GM21825 (cell line): ENCODE results near the gene DAPK1.

Source experiments
- ATAC-seq: cut with Tn5 transposase; IDR thresholded peaks from one replicate; pipeline ENCODE4 v1.9.1; 2021; ENCODE audit warnings: mild to moderate bottlenecking, moderate library complexity; ENCODE audit not compliant: unreplicated experiment

Gene DAPK1

GRCh38 chr9:87706066-87706739 is 208.5 kb downstream of the DAPK1 start:
- no peak for ATAC-seq

- no peak for ATAC-seq
Measured at GRCh38 chr9:87707805-87708506, 210.3 kb downstream of the DAPK1 start.

DNA sequence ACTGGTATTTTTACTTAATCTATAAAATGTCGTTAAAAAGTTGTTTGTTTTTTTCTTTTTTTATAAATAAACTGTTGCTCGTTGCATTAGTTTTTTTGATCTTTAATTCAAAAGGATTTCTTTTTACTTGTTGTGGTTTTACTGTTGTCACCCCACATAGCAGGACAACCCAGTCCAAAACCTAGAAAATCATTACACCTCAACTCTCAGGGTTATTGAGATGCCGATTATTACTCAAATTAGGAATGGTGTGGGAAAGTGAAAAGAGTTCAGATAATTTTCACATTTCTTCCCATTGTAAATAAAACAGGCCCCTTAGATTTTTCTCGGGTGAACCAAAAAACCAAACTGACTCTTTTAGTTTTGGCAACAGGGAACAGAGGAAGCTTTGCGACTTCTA is 210.9 kb downstream of the DAPK1 start:
- ATAC-seq = no peak

GRCh38 chr9:87708986-87709728 is 211.5 kb downstream of the DAPK1 start:
- ATAC-seq = no peak

DNA sequence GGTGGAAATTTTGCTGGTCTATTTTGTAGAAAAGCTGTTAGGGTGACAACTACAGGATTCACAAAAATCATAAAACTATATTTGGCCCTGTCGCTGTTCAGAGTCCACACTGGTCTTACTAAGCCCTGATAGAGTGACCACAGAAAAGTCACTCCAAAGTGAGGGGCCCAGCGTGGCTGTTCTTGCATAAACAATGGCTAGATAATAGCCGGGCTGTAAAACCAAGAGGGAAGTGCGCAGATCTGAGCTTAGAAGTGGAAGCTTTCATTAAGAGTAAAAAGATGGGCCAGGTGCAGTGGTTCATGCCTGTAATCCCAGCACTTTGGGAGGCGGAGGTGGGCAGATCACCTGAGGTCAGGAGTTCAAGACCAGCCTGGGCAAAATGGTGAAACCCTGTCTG is 212.8 kb downstream of the DAPK1 start:
- ATAC-seq = no peak

- no peak for ATAC-seq
Measured at GRCh38 chr9:87711857-87712800, 214.5 kb downstream of the DAPK1 start.

DNA sequence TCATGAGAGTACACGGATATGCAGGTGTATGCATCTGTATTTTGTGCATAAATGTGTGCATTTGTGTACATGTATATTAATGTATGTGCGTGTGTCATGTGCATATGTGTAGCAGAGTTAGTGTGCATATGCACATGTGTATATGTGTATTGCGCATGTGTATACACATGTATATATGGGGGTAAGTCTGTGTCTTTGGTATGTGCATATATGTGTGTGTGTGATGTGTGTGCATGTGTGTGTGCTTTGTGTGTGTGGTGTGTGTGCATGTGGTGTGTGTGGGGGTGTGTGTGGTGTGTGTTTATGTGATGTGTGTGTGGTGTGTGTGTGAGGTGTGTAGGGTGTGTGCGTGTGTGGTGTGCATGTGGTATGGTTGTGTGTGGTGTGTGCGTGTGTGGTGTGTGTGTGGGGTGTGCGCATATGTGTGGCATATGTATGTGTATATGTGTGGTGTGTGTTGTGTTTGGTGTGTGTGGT is 215.2 kb downstream of the DAPK1 start:
- no peak for ATAC-seq

DNA sequence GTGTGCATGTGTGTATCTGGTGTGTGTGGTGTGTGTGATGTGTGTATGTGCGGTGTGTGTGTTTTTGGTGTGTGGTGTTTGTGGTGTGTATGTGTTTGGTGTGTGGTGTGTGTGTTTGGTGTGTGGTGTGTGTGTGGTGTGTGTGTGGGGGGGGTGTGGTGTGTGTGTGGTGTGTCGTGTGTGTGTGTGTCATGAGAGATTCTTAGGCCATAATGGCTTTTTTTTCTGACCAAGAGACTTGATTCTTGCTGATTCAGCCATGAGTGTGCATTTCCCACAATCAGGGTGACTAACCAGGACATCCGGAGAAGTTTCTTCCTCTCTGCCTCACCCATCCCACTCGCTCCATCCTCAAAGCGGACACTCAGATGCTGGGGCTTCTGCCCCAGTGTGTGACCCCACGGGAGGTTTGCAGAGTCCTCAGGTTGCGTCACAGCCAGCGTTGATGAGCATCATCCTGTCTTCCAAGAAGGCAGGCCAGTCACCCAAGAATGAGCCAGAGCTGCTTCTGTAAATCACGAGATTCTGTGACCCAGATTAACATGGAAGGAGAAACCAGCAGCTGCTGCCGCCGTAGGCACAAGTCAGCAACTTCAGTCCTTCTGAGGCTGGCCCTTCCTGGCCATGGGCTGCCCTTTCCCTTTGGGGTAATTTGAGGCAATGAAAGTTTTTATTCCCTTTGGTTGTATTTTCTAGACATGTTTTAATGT is 215.8 kb downstream of the DAPK1 start:
- ATAC-seq = no peak

- ATAC-seq = no peak
Measured at GRCh38 chr9:87713988-87714330, 216.3 kb downstream of the DAPK1 start.

DNA sequence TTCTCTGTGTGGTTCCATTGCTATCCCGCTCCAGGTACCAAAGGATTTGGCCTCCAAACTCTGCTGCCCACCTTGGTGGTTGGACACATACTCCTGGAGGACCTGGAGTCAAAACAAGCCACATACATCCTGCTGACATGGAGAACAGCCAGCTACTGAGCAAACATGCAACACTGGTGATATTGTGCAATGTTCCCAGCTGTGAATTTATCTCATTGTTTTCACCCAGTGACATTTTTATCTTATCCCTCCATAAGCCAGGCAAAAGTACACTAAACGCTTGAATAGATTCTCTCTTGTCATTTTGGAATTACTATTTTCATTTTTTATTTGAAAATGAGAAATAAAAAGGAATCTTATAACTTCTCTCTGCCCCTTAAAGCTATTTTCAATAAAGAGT is 217.2 kb downstream of the DAPK1 start:
- ATAC-seq = no peak

DNA sequence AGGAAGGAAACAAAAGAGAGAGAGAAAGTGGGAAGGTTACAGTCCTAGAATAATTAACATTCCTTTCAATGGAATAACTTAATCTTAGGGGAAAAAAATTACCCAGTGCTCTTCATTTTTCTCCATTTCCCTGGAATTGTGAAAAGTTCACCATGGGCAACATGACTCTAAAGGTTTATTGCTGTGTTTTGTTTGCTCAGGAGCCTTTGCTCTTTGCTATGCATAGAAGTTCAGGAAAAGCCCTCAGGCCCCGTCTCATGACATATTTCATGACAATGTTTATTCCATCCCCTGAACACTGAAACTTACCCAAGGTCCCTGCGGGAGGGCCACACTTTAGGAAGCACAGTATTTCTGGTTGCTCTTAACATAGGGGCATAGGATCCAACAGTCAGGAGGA is 218.5 kb downstream of the DAPK1 start:
- ATAC-seq = no peak

GRCh38 chr9:87717456-87717855 is 219.8 kb downstream of the DAPK1 start:
- no peak for ATAC-seq

- ATAC-seq = no peak
Measured at GRCh38 chr9:87718231-87718630, 220.6 kb downstream of the DAPK1 start.

DNA sequence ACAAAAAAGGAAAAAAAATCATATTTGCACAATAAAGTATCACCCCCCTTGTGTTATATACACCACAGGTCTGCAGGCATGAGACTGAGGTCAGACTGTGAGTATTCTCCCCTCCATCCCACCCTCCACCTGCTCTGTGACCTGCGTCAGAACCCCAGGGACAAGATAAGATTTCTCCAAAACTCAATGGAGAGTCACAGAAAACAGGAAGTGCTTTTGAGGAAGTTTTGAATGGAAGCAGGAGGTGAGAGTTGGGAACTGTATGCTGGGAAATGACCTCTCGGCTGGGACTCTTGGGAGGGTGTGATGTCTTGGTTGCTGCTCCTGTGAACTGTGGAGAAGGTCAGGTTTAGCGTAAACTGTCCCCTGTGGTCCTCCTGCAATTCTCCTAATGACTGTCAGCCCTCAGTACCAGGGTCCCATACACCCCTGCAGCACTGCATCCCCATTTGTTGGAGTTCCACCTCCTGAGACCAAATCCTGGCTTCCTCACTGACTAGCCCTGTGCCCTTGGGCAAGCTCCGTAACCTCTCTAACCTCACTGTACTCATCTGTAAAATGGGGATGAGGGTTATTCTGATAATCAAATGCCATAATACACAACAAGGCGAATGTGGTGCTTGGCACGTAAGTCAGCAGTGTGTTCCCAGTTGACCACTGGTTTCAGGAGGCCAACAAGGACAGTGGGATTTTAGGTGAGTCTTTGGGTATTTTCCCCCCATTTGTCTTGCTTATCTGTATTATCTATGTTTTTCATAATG is 221.4 kb downstream of the DAPK1 start:
- no peak for ATAC-seq

DNA sequence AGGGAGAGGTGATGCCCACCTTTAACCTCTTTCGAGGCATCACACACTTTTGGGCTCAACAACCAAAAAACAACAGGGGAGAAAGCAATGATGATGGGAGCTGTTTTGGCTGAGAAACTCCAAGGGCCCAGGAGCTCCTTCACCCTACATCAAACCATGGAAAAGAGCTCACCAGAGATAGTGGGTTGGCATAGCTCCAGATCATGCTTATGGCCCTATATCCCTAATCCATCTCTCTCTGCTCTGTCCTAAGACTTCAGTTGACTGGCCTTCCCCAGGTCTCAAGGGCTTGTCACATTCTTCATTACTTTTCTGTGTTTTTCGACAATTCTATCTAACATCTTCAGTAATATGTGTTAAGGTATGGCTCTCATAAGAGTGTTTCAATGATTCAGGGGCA is 222.5 kb downstream of the DAPK1 start:
- ATAC-seq = no peak

- ATAC-seq = no peak
Measured at GRCh38 chr9:87722393-87723088, 224.9 kb downstream of the DAPK1 start.

DNA sequence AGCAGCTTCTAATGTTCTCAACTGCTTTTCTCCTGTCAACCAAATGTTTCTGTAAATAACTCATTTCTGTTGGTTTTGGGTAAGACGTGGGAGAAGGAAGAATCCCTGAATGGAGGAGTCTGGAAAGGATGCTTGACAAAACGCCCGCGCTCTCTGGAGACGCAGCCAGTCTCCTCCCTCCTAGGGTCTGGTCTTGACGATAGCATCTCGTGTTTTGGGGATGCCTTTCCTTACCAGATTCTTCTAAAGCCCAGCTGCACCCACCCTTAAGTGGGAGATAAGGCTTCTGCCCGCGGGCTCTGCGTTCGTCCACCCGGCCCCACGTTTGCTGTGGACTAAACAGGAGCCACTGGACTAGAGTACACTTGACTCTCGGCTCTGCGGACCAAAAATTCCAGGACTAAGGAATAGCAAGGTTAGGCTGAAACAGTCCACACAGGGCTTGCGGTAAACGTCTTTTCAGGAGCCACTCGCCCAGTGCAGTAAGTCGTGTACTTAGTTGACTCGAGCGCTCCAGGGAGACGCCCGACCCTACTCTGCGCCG is 227.8 kb downstream of the DAPK1 start:
- no peak for ATAC-seq

GRCh38 chr9:87725900-87726709 is 228.4 kb downstream of the DAPK1 start, which contains the start of gene CTSL:
Gene CTSL, plus strand, starts transcription at chr9:87726119. Its CDS starts 1,485 bp downstream, at chr9:87727604.
- ATAC-seq = no peak
